K562 treated with DMSO at 1 percent for 24 hours (cell line): ENCODE measurements around the gene LMAN1. TPM values are rescaled to one million over a fixed set of nuclear protein-coding genes. Genes with fewer than 3 reads are reported as not detected.

Experiments
- total RNA-seq: library from RNA; unstranded; fragments of 300-600 nt; gene quantifications from 2 replicates; pipeline ENCODE4 v1.2.3, GENCODE V29; 2022; ENCODE audit warnings: low read depth; ENCODE audit not compliant: insufficient read depth

LMAN1 gene
- 22.6 and 27.8 TPM in 2 replicates for total RNA-seq

DNA sequence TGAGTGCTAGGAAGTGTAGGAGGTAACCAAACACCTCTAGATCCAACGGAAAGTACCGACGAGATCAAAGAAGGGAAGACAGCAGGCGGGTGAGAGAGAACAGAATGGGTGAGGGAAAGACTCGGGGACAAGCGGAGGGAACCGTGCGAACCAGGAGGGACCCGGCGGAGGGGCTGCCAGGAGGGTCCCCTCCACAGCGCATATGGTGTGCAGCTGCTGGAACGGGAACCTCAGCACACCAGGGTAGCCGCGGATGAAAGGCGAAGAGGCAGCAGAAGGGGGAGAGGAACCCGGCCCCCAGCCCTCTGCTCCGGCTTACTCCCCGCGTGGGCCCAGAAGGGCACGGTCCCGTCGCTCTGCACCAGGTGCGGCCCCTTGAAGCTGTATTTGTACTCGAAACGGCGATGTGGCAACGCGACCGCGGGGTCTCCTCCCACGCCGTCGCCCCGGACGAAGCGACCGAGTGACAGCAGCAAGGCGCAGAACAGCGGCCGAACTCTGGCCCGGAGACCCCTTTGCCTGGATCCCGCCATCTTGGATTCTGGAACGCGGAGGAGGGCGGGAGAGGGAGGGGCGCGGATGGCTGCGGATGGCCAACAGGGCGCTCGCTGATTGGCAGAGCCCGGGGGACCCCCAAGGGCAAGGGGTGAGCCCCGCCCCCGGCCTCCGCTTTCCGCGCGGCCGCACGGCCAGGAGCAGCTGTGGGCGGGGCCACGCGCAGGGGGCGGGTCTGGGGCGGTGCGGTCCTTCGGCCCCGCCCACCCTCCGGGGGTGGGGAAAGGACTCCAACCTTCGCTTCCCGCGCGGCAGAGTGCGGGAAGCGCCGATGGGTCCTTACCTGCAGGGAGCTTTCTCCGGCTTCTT is at the start of gene LMAN1:
Gene LMAN1 (minus strand): TSS at position 554 of the 864 bp plus-strand sequence. CDS start 21 bp downstream, at position 533.

DNA sequence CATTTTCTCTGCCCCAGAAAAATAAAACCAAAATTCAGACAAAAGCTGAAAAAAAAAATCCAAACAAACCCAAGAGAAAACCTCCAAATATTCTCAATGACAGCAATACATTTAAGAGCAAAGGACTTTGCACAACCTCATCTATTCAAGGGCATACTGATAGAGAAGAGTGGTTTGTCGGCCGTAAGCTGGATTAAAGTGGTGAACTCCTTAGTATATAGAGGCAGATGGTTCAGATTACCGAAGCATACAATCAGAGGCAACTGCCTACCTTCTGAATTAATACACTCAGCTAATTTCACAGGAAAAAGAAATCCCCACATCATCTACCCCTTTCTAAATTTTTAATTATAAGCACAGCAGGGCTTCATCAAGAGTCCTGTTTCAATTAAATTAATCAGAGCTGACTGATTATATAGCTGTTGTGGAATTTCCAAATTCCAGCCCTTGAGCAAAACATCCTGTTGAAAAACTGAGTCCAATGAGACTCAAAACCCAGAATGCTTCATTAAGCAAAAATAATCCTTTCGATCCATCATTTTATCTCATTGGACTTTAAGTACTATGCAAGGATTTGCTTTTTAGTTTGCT is 40.5 kb downstream of the LMAN1 start, which contains the start of gene CPLX4:
Gene CPLX4 (minus strand): TSS at position 190 of the 591 bp plus-strand sequence. CDS start 187 bp downstream, at position 3.

Other genes starting within 250 kb of the LMAN1 start
- gene SEC11C, start 219.4 kb downstream of the LMAN1 start, total RNA-seq: 23.1 and 27.9 TPM in 2 replicates
- gene GRP, start 139.1 kb downstream of the LMAN1 start, total RNA-seq: not detected in 2 replicates
- gene RAX, start 85.8 kb downstream of the LMAN1 start, total RNA-seq: 0.08 TPM in 1 of 2 replicates, not detected in the other
- not detected in 2 replicates for gene CPLX4, start 40.6 kb downstream of the LMAN1 start, total RNA-seq